AG10803 (cell line): ENCODE data around the gene LRRC36.
"Not testable (repeated sequence)": the region's sequence is repeated elsewhere in the genome, so short reads cannot be mapped to it uniquely, and the experiment has no call there.

Experiments used
- DNase-seq: peaks from one replicate; pipeline ENCODE4 v3.0.0; 2010; ENCODE audit warnings: low read depth
- H3K4me3 ChIP-seq: 2 replicates; pipeline ENCODE4 v1.5.1; 2011; ENCODE audit warnings: mild to moderate bottlenecking, low read length, control low read depth
- CTCF ChIP-seq: conservative IDR thresholded peaks from 2 replicates; pipeline ENCODE4 v1.5.1; 2011; ENCODE audit warnings: mild to moderate bottlenecking, low read length, control low read depth, inconsistent platforms

The LRRC36 gene

GRCh38 chr16:67342616-67343015 lies 16.0 kb downstream of the LRRC36 start:
- TF ChIP-seq CTCF: no peak
- no peak for DNase-seq
- H3K4me3 ChIP-seq: no peak overlapping the region

GRCh38 chr16:67345401-67345800 lies 18.8 kb downstream of the LRRC36 start:
- H3K4me3 ChIP-seq: no peak overlapping the region
- no peak for DNase-seq
- no peak for TF ChIP-seq CTCF

- no peak overlapping the region for H3K4me3 ChIP-seq
- DNase-seq: no peak
Observed at GRCh38 chr16:67346341-67346740, 19.7 kb downstream of the LRRC36 start.

GRCh38 chr16:67349172-67349571 lies 22.6 kb downstream of the LRRC36 start:
- peak; percentile 33 for DNase-seq
- TF ChIP-seq CTCF: peak; percentile 55
- H3K4me3 ChIP-seq: no peak overlapping the region

More at GRCh38 chr16:67346341-67346740, 19.7 kb downstream of the LRRC36 start:
- TF ChIP-seq CTCF: no peak

- TF ChIP-seq CTCF: no peak
- no peak for DNase-seq
- no peak overlapping the region for H3K4me3 ChIP-seq
Observed at GRCh38 chr16:67350324-67350723, 23.7 kb downstream of the LRRC36 start.

- DNase-seq, H3K4me3 ChIP-seq: not testable (repeated sequence)
Observed at GRCh38 chr16:67352463-67352862, 25.8 kb downstream of the LRRC36 start.

GRCh38 chr16:67356396-67356795 lies 29.8 kb downstream of the LRRC36 start:
- no peak for DNase-seq
- no peak for TF ChIP-seq CTCF
- no peak overlapping the region for H3K4me3 ChIP-seq

- no peak overlapping the region for H3K4me3 ChIP-seq
- no peak for TF ChIP-seq CTCF
- no peak for DNase-seq
Observed at GRCh38 chr16:67357561-67357960, 30.9 kb downstream of the LRRC36 start.

GRCh38 chr16:67359540-67360269 lies 33.1 kb downstream of the LRRC36 start:
- not testable (repeated sequence) for DNase-seq, H3K4me3 ChIP-seq
